VCaP (cell line): ENCODE data around the gene PCDH9.

Source experiments
- H3K27ac ChIP-seq: fragments of 450-650 bp; 2 replicates; pipeline ENCODE4 v1.5.1; 2017
- CTCF ChIP-seq: fragments of 450-650 bp; conservative IDR thresholded peaks from 2 replicates; pipeline ENCODE4 v1.5.1; 2017; ENCODE audit warnings: mild to moderate bottlenecking, moderate library complexity

PCDH9 gene

GRCh38 chr13:67137044-67137735, 92.9 kb downstream of the PCDH9 start:
- TF ChIP-seq CTCF: no peak
- H3K27ac ChIP-seq: no peak overlapping the region

GRCh38 chr13:67136157-67136556, 94.0 kb downstream of the PCDH9 start:
- no peak overlapping the region for H3K27ac ChIP-seq
- no peak for TF ChIP-seq CTCF

GRCh38 chr13:67135356-67135755, 94.8 kb downstream of the PCDH9 start:
- H3K27ac ChIP-seq: no peak overlapping the region
- TF ChIP-seq CTCF: no peak

GRCh38 chr13:67134417-67135129, 95.6 kb downstream of the PCDH9 start:
- no peak overlapping the region for H3K27ac ChIP-seq
- TF ChIP-seq CTCF: no peak

GRCh38 chr13:67133476-67133875, 96.7 kb downstream of the PCDH9 start:
- no peak for TF ChIP-seq CTCF
- H3K27ac ChIP-seq: no peak overlapping the region

- no peak for TF ChIP-seq CTCF
- H3K27ac ChIP-seq: no peak overlapping the region
These were observed 98.7 kb downstream of the PCDH9 start for GRCh38 chr13:67131393-67131792.

GRCh38 chr13:67130444-67130843, 99.7 kb downstream of the PCDH9 start:
- no peak overlapping the region for H3K27ac ChIP-seq
- TF ChIP-seq CTCF: no peak
